Measurements from ENCODE around the gene OSGIN1. TPM values are rescaled to one million over a fixed set of nuclear protein-coding genes. Genes with fewer than 3 reads are reported as not detected.
A peak's percentile ranks its signal among the peaks of the same experiment; 100 is the strongest.

OSGIN1 gene
- total and polyA plus RNA-seq, 2 donors from 2014 or later, result 6.3 to 14.5 TPM

- DNase-seq, result peak in 4 of 5 donors; percentile 88 to 91 (median 90)
- H3K27me3 ChIP-seq (ENCODE audit: control insufficient read depth, insufficient read depth, low read length), result no peaks in the 10 kb centered on the region
Measured at GRCh38 chr16:83995754-83996153, 42.7 kb downstream of the OSGIN1 start.

GRCh38 chr16:83996481-83997252, 43.6 kb downstream of the OSGIN1 start:
- Histone ChIP-seq H3K9ac (ENCODE audit: low read length in 3 of 3) (no peak overlapping the region), H3K27me3 (ENCODE audit: control insufficient read depth, insufficient read depth, low read length) (no peaks in the 10 kb centered on the region), H3K4me1 (ENCODE audit: control insufficient read depth in 2 of 3, insufficient read depth in 2 of 3, low read depth in 1 of 3, low read length in 3 of 3) (peaks cover 0 to 6% (median 4%) of the 10 kb centered on the region in 3 donors), H3K27ac (ENCODE audit: low read depth in 2 of 2, low read length in 2 of 2) (no peak overlapping the region), H3K36me3 (ENCODE audit: control insufficient read depth in 2 of 3, insufficient read depth in 3 of 3, low read length in 3 of 3) (no peaks in the 10 kb centered on the region), H3K9me3 (ENCODE audit: control insufficient read depth in 2 of 3, insufficient read depth in 1 of 3, low read length in 3 of 3) (no peaks in the 10 kb centered on the region), H3K4me3 (ENCODE audit: low read length in 3 of 3) (no peak overlapping the region)
- DNase-seq (no peak), FAIRE-seq (no peak)
- TF ChIP-seq, protein P1, sequence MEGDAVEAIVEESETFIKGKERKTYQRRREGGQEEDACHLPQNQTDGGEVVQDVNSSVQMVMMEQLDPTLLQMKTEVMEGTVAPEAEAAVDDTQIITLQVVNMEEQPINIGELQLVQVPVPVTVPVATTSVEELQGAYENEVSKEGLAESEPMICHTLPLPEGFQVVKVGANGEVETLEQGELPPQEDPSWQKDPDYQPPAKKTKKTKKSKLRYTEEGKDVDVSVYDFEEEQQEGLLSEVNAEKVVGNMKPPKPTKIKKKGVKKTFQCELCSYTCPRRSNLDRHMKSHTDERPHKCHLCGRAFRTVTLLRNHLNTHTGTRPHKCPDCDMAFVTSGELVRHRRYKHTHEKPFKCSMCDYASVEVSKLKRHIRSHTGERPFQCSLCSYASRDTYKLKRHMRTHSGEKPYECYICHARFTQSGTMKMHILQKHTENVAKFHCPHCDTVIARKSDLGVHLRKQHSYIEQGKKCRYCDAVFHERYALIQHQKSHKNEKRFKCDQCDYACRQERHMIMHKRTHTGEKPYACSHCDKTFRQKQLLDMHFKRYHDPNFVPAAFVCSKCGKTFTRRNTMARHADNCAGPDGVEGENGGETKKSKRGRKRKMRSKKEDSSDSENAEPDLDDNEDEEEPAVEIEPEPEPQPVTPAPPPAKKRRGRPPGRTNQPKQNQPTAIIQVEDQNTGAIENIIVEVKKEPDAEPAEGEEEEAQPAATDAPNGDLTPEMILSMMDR (IDR thresholded peaks at IDR 0.05; ENCODE audit: borderline replicate concordance, extremely low read depth, insufficient read depth), result no peak
- intact Hi-C loops (cut with DNase I), result no loop called here

More at GRCh38 chr16:83995754-83996153, 42.7 kb downstream of the OSGIN1 start:
- Histone ChIP-seq H3K9ac (ENCODE audit: low read length in 3 of 3) (no peak overlapping the region), H3K27ac (ENCODE audit: low read depth in 2 of 2, low read length in 2 of 2) (no peak overlapping the region), H3K4me1 (ENCODE audit: control insufficient read depth in 2 of 3, insufficient read depth in 2 of 3, low read depth in 1 of 3, low read length in 3 of 3) (peaks cover 0 to 6% (median 4%) of the 10 kb centered on the region in 3 donors), H3K4me3 (ENCODE audit: low read length in 3 of 3) (no peak overlapping the region), H3K9me3 (ENCODE audit: control insufficient read depth in 2 of 3, insufficient read depth in 1 of 3, low read length in 3 of 3) (no peaks in the 10 kb centered on the region), H3K36me3 (ENCODE audit: control insufficient read depth in 2 of 3, insufficient read depth in 3 of 3, low read length in 3 of 3) (no peaks in the 10 kb centered on the region)
- TF ChIP-seq, protein P1 (IDR thresholded peaks at IDR 0.05; ENCODE audit: borderline replicate concordance, extremely low read depth, insufficient read depth), result no peak
- no peak for FAIRE-seq
- intact Hi-C loops (cut with DNase I), result no loop called here

DNA sequence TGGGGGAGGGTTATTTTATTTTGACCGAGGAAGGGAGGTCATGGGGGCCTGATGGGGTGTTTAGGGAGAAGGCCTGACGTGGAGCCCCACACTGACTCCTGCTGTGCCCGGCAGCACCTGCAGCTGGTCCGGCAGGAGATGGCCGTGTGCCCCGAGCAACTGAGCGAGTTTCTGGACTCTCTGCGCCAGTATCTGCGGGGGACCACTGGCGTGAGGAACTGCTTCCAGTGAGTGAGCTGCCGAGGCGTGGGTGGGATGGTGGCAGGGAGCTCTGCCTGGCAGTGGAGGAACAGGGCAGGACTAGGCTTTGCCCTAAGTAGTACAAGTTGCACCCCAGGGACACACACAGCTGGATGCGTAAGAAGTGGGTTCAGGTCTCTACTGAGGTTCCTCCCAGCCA, 45.1 kb downstream of the OSGIN1 start:
- peaks cover 0 to 6% (median under 1%) of the 10 kb centered on the region in 3 donors for H3K4me1 ChIP-seq (ENCODE audit: control insufficient read depth in 2 of 3, insufficient read depth in 2 of 3, low read depth in 1 of 3, low read length in 3 of 3)
- H3K9me3 ChIP-seq (ENCODE audit: control insufficient read depth in 2 of 3, insufficient read depth in 1 of 3, low read length in 3 of 3), result no peaks in the 10 kb centered on the region
- no peak overlapping the region for H3K9ac ChIP-seq (ENCODE audit: low read length in 3 of 3)
- intact Hi-C loops (cut with DNase I), result no loop called here
- DNase-seq (no peak), FAIRE-seq (no peak)
- H3K27me3 ChIP-seq (ENCODE audit: control insufficient read depth, insufficient read depth, low read length), result no peaks in the 10 kb centered on the region
- H3K27ac ChIP-seq (ENCODE audit: low read depth in 2 of 2, low read length in 2 of 2), result no peak overlapping the region
- no peak overlapping the region for H3K4me3 ChIP-seq (ENCODE audit: low read length in 3 of 3)
- TF ChIP-seq, protein P1 (IDR thresholded peaks at IDR 0.05; ENCODE audit: borderline replicate concordance, extremely low read depth, insufficient read depth), result no peak
- no peaks in the 10 kb centered on the region for H3K36me3 ChIP-seq (ENCODE audit: control insufficient read depth in 2 of 3, insufficient read depth in 3 of 3, low read length in 3 of 3)

All from kidney (tissue), 14 donors.